Measurements from ENCODE around the gene CDC42.

Gene CDC42

DNA sequence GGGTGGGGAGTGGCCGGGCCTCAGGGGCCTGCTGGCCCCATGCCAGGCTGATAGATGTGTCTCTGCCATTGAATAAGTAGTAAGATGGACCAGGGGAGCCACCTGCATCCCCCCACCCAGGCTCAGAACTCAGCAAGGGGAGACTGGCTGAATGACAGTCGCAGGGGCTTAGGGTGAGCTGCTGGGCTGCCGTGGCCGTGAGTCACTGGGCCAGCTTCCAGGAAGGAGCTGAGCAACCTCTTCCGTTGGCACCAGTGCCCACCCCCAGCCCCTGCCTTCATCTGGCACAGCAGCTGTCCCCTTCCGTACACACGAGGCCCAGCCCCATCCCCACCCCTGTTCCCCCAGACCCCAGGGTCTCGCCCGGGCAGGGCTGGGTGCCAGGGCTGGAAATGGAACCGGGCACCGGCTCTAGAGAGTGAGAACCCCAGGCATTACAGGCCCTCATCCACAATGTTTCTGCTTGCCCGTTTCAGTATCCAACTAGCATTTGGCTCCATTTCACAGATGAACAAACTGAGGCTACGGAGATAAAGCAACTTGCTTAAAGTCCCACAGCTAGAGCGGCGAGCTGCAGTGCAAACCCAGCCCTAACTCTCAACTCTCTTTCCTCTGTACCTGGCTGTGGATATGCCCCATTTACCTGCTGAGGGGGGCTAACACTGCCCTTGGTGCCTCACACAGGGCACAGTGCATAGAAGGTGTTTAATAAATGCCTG lies 80.2 kb downstream of the CDC42 start:
- DNase-seq: no peak

DNA sequence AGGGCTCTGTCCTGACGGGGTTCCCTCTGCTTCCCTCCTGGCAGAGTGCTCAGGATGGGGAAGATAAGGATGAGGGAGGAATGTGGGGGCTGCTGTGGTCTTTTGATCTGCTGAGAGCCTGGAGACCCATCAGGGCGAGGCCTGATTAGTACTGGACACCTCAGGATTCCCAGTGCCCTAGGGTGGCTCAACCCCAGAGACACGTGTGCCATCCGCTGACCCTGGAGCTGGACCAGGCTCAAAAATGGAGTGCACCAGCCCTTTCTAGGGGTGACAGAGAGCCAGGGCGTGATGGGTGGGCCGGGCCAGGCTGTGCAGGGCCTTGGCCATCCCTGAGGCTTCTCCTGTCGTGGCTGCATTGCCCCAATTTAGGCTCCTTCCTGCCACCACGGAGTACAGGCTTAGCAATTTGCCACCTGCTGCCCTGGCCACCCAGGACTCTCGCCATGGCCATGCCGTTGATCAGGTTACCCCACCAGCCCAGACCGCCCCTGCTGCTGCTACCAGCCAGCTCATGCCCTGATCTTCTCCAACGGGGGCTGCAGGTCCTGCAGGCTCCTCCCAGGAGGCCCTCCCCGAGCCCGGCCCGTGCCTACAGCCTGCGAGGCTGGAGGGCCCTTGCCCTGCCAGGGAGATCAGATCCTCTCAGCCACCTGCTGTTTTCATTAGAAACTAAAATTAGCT lies 80.9 kb downstream of the CDC42 start:
- no peak for DNase-seq

DNA sequence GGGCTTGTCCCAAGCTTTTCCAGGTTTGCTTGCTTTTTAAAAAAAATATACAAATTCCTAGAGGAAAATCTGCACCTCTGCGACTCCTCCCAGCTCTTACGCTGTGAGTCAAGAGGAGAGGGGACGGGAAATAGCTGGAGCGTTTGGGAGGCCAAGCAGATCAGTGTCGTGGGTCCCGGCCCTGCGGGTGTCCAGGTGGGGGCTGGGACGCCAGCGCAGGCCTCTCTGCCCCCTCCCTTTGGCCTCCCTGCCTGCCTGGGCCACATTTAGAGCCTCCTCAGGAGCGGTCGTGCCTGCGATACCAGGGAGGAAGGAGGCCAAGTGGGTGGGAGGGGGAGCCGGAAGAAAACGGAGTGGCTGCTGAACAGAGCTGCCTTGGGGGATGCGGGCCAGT lies 81.4 kb downstream of the CDC42 start:
- DNase-seq: no peak

- no peak for DNase-seq
These were observed 84.7 kb downstream of the CDC42 start for GRCh38 chr1:22137004-22137720.

DNA sequence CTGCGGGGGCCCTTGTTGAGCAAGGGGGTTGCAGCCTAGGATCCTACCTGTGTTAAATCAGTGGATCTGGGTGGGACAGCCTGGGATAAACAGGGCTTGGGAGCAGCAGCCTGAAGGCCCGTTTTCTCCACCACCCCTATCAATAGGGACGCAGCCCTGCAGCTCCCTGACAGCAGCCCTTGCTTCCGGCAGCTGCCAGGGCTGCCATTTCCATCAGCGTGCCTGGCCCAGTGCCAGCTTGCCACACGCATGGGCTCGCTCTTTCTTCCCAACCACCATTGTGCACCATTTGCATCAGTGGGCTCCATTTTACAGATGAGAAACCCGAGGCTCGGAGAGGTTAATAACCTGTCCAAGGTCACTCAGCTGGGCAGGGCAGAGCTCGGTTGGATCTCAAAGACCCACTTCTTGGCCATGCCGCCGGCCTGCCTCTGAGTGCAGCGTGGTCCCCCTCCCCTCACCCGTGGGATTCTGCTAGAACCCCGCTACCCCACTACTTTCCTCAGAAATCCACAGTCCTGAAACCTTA lies 86.6 kb downstream of the CDC42 start:
- no peak for DNase-seq

GRCh38 chr1:22139817-22140216 lies 87.3 kb downstream of the CDC42 start:
- DNase-seq: no peak

Data from NCI-H526 treated with DMSO at 0.1 percent for 48 hours (cell line).